Ishikawa (cell line): ENCODE results near the gene RGS16.

Source experiments
- CEBPB ChIP-seq: IDR thresholded peaks from 2 replicates; pipeline ENCODE4 v1.6.1; 2012
- CREB1 ChIP-seq: IDR thresholded peaks from 2 replicates; pipeline ENCODE4 v1.6.1; 2012; ENCODE audit warnings: low read depth
- EGR1 ChIP-seq: IDR thresholded peaks from 2 replicates; pipeline ENCODE4 v1.6.1; 2012
- EP300 ChIP-seq: IDR thresholded peaks from 2 replicates; pipeline ENCODE4 v1.6.1; 2012; ENCODE audit warnings: borderline replicate concordance
- FOXM1 ChIP-seq: IDR thresholded peaks from 2 replicates; pipeline ENCODE4 v1.6.1; 2012; ENCODE audit warnings: low read depth, borderline replicate concordance
- MAX ChIP-seq: IDR thresholded peaks from 2 replicates; pipeline ENCODE4 v1.6.1; 2012
- NFIC ChIP-seq: IDR thresholded peaks from 2 replicates; pipeline ENCODE4 v1.6.1; 2012
- RAD21 ChIP-seq: IDR thresholded peaks from 2 replicates; pipeline ENCODE4 v1.6.1; 2012; ENCODE audit warnings: low read depth
- TAF1 ChIP-seq: IDR thresholded peaks from 2 replicates; pipeline ENCODE4 v1.6.1; 2012; ENCODE audit warnings: low read depth, mild to moderate bottlenecking
- TCF12 ChIP-seq: IDR thresholded peaks from 2 replicates; pipeline ENCODE4 v1.6.1; 2012; ENCODE audit warnings: low read depth
- TEAD4 ChIP-seq: IDR thresholded peaks from 2 replicates; pipeline ENCODE4 v1.6.1; 2012
- USF1 ChIP-seq: IDR thresholded peaks from 2 replicates; pipeline ENCODE4 v1.6.1; 2012
- YY1 ChIP-seq: IDR thresholded peaks from 2 replicates; pipeline ENCODE4 v1.6.1; 2012; ENCODE audit warnings: low read depth
- ZBTB7A ChIP-seq: IDR thresholded peaks from 2 replicates; pipeline ENCODE4 v1.6.1; 2012; ENCODE audit warnings: low read depth
- TF ChIP-seq, protein P1 (sequence below): IDR thresholded peaks from 2 replicates; pipeline ENCODE4 v1.6.1; 2012; ENCODE audit warnings: low read depth, mild to moderate bottlenecking

The RGS16 gene

DNA sequence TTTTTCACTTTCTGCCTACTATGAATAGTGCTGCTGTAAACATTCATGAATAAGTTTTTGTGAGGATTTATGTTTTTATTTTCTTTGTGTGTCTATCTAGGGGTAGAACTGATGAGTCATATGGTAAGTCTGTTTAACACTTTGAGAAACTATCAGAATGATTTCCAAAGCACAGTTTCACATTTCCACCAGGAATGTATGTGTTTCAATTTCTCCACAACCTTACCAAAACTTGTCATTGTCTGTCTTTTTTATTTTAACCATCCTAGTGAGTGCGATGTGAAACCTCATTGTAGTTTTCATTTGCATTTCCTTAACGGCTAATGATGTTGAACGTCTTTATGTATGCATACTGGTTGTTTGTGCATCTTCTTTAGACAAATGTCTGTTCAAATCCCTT is 38.7 kb downstream of the RGS16 start:
- TF ChIP-seq, protein P1, sequence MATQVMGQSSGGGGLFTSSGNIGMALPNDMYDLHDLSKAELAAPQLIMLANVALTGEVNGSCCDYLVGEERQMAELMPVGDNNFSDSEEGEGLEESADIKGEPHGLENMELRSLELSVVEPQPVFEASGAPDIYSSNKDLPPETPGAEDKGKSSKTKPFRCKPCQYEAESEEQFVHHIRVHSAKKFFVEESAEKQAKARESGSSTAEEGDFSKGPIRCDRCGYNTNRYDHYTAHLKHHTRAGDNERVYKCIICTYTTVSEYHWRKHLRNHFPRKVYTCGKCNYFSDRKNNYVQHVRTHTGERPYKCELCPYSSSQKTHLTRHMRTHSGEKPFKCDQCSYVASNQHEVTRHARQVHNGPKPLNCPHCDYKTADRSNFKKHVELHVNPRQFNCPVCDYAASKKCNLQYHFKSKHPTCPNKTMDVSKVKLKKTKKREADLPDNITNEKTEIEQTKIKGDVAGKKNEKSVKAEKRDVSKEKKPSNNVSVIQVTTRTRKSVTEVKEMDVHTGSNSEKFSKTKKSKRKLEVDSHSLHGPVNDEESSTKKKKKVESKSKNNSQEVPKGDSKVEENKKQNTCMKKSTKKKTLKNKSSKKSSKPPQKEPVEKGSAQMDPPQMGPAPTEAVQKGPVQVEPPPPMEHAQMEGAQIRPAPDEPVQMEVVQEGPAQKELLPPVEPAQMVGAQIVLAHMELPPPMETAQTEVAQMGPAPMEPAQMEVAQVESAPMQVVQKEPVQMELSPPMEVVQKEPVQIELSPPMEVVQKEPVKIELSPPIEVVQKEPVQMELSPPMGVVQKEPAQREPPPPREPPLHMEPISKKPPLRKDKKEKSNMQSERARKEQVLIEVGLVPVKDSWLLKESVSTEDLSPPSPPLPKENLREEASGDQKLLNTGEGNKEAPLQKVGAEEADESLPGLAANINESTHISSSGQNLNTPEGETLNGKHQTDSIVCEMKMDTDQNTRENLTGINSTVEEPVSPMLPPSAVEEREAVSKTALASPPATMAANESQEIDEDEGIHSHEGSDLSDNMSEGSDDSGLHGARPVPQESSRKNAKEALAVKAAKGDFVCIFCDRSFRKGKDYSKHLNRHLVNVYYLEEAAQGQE, result no peak

DNA sequence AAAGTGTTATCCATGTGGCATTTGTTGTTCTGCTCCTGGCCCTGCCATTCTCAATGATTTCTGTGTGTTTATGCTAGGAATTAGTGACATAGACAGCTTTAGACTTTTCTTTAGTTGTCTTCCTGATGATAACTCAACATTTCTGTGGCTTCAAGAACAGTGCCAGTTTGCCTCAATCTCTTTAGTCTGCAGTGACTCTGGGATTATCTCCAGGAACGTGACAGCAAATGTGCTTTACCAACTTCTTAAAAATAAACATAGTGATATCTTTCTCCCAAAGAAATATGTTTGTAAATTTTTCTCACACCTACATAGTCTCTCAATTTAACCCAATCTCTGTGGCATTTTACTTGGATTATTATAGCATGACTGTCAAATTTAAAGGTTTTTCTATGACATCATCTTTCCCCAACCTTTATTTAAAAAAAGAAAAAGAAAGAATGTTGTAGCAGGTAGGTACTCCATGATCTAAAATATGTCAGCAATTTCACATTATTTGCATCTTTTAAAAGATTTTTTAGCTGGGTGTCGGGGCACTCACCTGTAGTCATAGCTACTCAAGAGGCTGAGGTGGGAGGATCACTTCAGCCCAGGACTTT is 39.7 kb downstream of the RGS16 start:
- TF ChIP-seq ZBTB7A, result no peak
- TF ChIP-seq YY1, result no peak
- TF ChIP-seq EGR1, result no peak

- TF ChIP-seq, protein P1, result no peak
- TF ChIP-seq TAF1 (no peak), CEBPB (no peak), EGR1 (no peak), NFIC (no peak), TCF12 (no peak), TEAD4 (no peak)
Measured at GRCh38 chr1:182563095-182563494, 41.1 kb downstream of the RGS16 start.

DNA sequence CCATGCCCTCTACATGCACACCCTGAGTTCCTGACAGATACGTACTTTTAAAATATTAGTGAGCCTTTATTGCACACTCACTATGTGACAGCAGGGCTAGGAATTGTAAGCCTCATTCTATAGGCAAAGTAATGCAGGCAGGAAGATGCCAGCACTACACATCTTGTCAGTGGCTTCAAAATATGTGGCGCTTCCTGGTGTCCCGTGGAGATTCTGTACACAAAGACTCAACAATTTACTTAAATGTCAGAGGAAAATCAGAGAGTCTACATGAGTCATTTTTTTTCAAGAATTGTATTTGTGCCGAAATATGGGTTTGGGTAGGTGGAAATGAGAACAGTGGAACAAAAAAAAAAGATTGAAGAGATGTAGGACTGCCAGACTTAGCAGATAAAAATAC is 42.7 kb downstream of the RGS16 start:
- TF ChIP-seq EGR1 (no peak), USF1 (no peak), YY1 (no peak), CREB1 (no peak), EP300 (no peak), RAD21 (no peak), FOXM1 (no peak), ZBTB7A (no peak), CEBPB (no peak), TCF12 (no peak), MAX (no peak), TEAD4 (no peak), TAF1 (no peak)
- TF ChIP-seq, protein P1, result no peak

DNA sequence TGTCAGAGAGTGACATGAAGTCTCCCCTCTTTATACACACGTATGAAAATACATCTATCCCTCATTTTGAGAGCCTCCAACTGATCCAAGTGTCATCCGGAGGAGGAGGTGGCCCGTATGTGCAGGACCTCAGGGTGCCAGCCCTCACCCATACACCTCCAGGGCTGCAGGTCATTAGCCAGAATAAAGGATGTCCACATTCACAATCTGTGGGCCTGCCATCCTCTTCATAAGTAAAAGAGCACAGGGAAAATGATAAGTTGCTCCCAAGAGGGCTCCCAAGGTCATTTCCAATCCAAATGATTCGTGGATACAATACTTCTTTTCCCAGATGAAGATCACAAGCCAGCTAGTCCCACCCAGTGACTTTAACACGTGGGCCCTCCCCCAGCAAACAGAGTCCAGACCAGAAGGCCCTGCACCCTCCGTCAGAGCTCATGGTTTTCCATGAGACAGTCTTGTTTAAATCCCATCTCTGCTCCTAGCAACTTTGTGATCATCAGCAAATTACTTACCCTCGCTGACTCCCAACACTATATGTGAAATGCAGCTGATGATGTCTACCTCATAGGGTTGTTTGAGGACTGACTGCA is 43.7 kb downstream of the RGS16 start:
- no peak for TF ChIP-seq TEAD4
- no peak for TF ChIP-seq CEBPB
- TF ChIP-seq FOXM1, result no peak
- no peak for TF ChIP-seq CREB1
- no peak for TF ChIP-seq TCF12
- TF ChIP-seq NFIC, result no peak
- no peak for TF ChIP-seq TAF1
- TF ChIP-seq USF1, result no peak
- TF ChIP-seq, protein P1, result no peak
- no peak for TF ChIP-seq EGR1
- no peak for TF ChIP-seq EP300
- TF ChIP-seq RAD21, result no peak
- TF ChIP-seq ZBTB7A, result no peak
- no peak for TF ChIP-seq YY1
- no peak for TF ChIP-seq MAX
